Activated T-cell treated with anti-CD3 and anti-CD28 coated beads for 1 hour (primary cell): ENCODE measurements around the gene KLHL6.
A peak's percentile ranks its signal among the peaks of the same experiment; 100 is the strongest.
"Not testable (repeated sequence)": the region's sequence is repeated elsewhere in the genome, so short reads cannot be mapped to it uniquely, and the experiment has no call there.

Experiments used
- DNase-seq: peaks from one replicate; pipeline ENCODE4 v3.0.0-alpha.2; 2020; ENCODE audit warnings: low read depth

KLHL6 gene

GRCh38 chr3:183555541-183556081 lies at the start of gene KLHL6:
Gene KLHL6 (minus strand): TSS chr3:183555706. CDS start chr3:183555653, 53 bp downstream.
- peak; percentile 53 for DNase-seq

GRCh38 chr3:183597959-183598358 lies 42.5 kb upstream of the KLHL6 start:
- no peak for DNase-seq

GRCh38 chr3:183594636-183595035 lies 39.1 kb upstream of the KLHL6 start:
- DNase-seq, result no peak

- no peak for DNase-seq
Measured at GRCh38 chr3:183592821-183593220, 37.3 kb upstream of the KLHL6 start.

- DNase-seq, result no peak
Measured at GRCh38 chr3:183591881-183592521, 36.5 kb upstream of the KLHL6 start.

GRCh38 chr3:183590442-183590841 lies 34.9 kb upstream of the KLHL6 start:
- no peak for DNase-seq

- DNase-seq, result no peak
Measured at GRCh38 chr3:183587336-183587735, 31.8 kb upstream of the KLHL6 start.

- peak; percentile 4 for DNase-seq
Measured at GRCh38 chr3:183586477-183586876, 31.0 kb upstream of the KLHL6 start.

- DNase-seq, result no peak
Measured at GRCh38 chr3:183584914-183585280, 29.4 kb upstream of the KLHL6 start.

- DNase-seq, result no peak
Measured at GRCh38 chr3:183584246-183584913, 28.9 kb upstream of the KLHL6 start.

GRCh38 chr3:183583331-183584245 lies 28.1 kb upstream of the KLHL6 start:
- DNase-seq, result no peak

GRCh38 chr3:183582161-183582560 lies 26.7 kb upstream of the KLHL6 start:
- DNase-seq, result no peak

- no peak for DNase-seq
Measured at GRCh38 chr3:183581496-183582155, 26.1 kb upstream of the KLHL6 start.

- no peak for DNase-seq
Measured at GRCh38 chr3:183579967-183580900, 24.7 kb upstream of the KLHL6 start.

- DNase-seq, result no peak
Measured at GRCh38 chr3:183578179-183578578, 22.7 kb upstream of the KLHL6 start.

GRCh38 chr3:183577346-183577745 lies 21.8 kb upstream of the KLHL6 start:
- no peak for DNase-seq

- no peak for DNase-seq
Measured at GRCh38 chr3:183576487-183577107, 21.1 kb upstream of the KLHL6 start.

GRCh38 chr3:183572935-183573334 lies 17.4 kb upstream of the KLHL6 start:
- DNase-seq, result no peak

- not testable (repeated sequence) for DNase-seq
Measured at GRCh38 chr3:183570191-183570590, 14.7 kb upstream of the KLHL6 start.

- no peak for DNase-seq
Measured at GRCh38 chr3:183566880-183567279, 11.4 kb upstream of the KLHL6 start.
